PC-3 (cell line): ENCODE measurements around the gene GADD45B.

ENCODE experiments used
- CTCF ChIP-seq: fragments of 300-600 bp; sonication (generic); conservative IDR thresholded peaks from 2 replicates; pipeline ENCODE4 v1.5.1; 2017; ENCODE audit warnings: antibody characterized with exemption, low read depth, mild to moderate bottlenecking, low read length
- EZH2 ChIP-seq: fragments of 300-600 bp; sonication (generic); IDR thresholded peaks from one replicate; pipeline ENCODE4 v1.6.1; 2017; ENCODE audit warnings: antibody characterized with exemption, mild to moderate bottlenecking, low read length; ENCODE audit not compliant: unreplicated experiment
- EZH2phosphoT487 ChIP-seq: fragments of 300-600 bp; sonication (generic); IDR thresholded peaks from 2 replicates; pipeline ENCODE4 v1.6.1; 2018; ENCODE audit warnings: mild to moderate bottlenecking, antibody characterized with exemption, low read length, borderline replicate concordance

DNA sequence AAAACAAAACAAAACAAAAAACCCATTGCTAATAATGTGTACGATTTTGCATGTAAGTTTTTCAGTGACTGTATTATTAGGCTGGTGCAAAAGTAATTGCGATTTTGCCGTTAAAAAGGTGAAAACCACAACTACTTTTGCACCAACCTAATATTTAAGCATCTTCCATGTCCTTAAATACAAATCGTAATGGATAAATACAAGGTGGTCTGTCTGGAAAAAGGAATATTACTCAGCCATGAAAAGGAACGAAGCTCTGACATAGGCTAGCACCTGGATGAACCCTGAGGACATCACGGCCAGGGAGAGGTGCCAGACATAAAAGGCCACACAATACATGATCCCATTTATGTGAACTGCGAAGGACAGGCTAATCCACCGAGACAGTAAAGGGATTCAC is 33.2 kb downstream of the GADD45B start:
- TF ChIP-seq CTCF, result no peak
- TF ChIP-seq EZH2phosphoT487, result no peak
- TF ChIP-seq EZH2, result no peak
